HCT116 (cell line): Measurements from ENCODE around the gene CD7. TPM values are rescaled to one million over a fixed set of nuclear protein-coding genes. Genes with fewer than 3 reads are reported as not detected.

ENCODE experiments used
- ATAC-seq: fragments of 200-7000 bp; cut with Tn5 transposase; 2 replicates; pipeline ENCODE4 v1.9.1; 2020; ENCODE audit warnings: mild to moderate bottlenecking, moderate library complexity
- BruUV-seq: library from RNA; stranded (reverse); fragments of 400-500 nt; replicated peaks from 2 replicates; lab custom pipeline; 2021; lab: Mats Ljungman, UMichigan
- CTCF ChIA-PET: fragments of 300-600 bp; sonication (Branson Sonifier 250); formaldehyde crosslinking; loops from one replicate; lab custom pipeline; 2021; ENCODE audit warnings: antibody characterized with exemption; lab: Charles Lee
- POLR2A ChIA-PET: fragments of 300-600, 350-600 bp; sonication (Branson Sonifier 250); formaldehyde crosslinking; loops from one replicate; lab custom pipeline; 2021; ENCODE audit warnings: antibody characterized with exemption; lab: Charles Lee
- RAD21 ChIA-PET, 2 experiments: fragments of 300-600 bp; sonication (Branson Sonifier 250); formaldehyde crosslinking; loops; one replicate each; lab custom pipeline; 2023; ENCODE audit warnings: low total read pairs in 2 of 2; ENCODE audit not compliant: uncharacterized antibody in 2 of 2, unreplicated experiment in 2 of 2, low non-redundant PET in 1 of 2; lab: Charles Lee
- DNase-seq: peaks from one replicate; pipeline ENCODE4 v3.0.0-alpha.2; 2010; ENCODE audit warnings: low read depth, low spot score
- H2AFZ ChIP-seq: fragments of 200-600 bp; shearing (Covaris generic), sonication (generic); 2 replicates; pipeline ENCODE4 v1.6.1; 2017; ENCODE audit warnings: low read depth, mixed run types, mixed read lengths, antibody characterized with exemption, low read length; ENCODE audit not compliant: poor library complexity, severe bottlenecking
- H3K27ac ChIP-seq: 2 replicates; pipeline ENCODE4 v1.5.1; 2012; ENCODE audit warnings: low read depth, low read length
- H3K27me3 ChIP-seq: fragments of 200-600 bp; sonication (generic); 2 replicates; pipeline ENCODE4 v1.6.1; 2016; ENCODE audit warnings: mixed run types, low read length, mixed read lengths; ENCODE audit not compliant: insufficient read depth
- H3K36me3 ChIP-seq, 2 experiments: fragments of 200-500 bp in 1 of 2; fragments of 200-600 bp in 1 of 2; sonication (Bioruptor generic) in 1 of 2; sonication (generic) in 1 of 2; 2 replicates each; pipeline versions ENCODE4 v1.5.1 to v1.6.1; 2014 to 2016; ENCODE audit warnings: low read length in 2 of 2, inconsistent platforms in 1 of 2, mixed read lengths in 1 of 2, mixed run types in 1 of 2; ENCODE audit not compliant: insufficient read depth in 2 of 2, control insufficient read depth in 1 of 2
- H3K4me1 ChIP-seq, 2 experiments: fragments of 200-600 bp in 1 of 2; sonication (generic) in 1 of 2; 2 replicates each; pipeline versions ENCODE4 v1.5.1 to v1.6.1; 2012 to 2017; ENCODE audit warnings: low read length in 2 of 2, inconsistent platforms in 1 of 2, mild to moderate bottlenecking in 1 of 2, mixed read lengths in 1 of 2, mixed run types in 1 of 2, moderate library complexity in 1 of 2; ENCODE audit not compliant: insufficient read depth in 2 of 2, control insufficient read depth in 1 of 2
- H3K4me2 ChIP-seq: fragments of 200-600 bp; sonication (generic); 2 replicates; pipeline ENCODE4 v1.6.1; 2017; ENCODE audit warnings: mixed run types, low read length, mixed read lengths
- H3K4me3 ChIP-seq, 2 experiments: fragments of 200-600 bp in 1 of 2; sonication (generic) in 1 of 2; replicated peaks in 1 of 2; 2 replicates each; pipeline ENCODE4 v1.5.1; 2011 to 2016; ENCODE audit warnings: low read length in 2 of 2, control low read depth in 1 of 2, low read depth in 1 of 2, mild to moderate bottlenecking in 1 of 2, mixed read lengths in 1 of 2, mixed run types in 1 of 2
- H3K79me2 ChIP-seq: fragments of 200-600 bp; sonication (generic); 2 replicates; pipeline ENCODE4 v1.6.1; 2017; ENCODE audit warnings: mild to moderate bottlenecking, mixed run types, low read length, moderate library complexity, mixed read lengths; ENCODE audit not compliant: insufficient read depth
- H3K9ac ChIP-seq: fragments of 200-600 bp; sonication (generic); 2 replicates; pipeline ENCODE4 v1.6.1; 2016; ENCODE audit warnings: low read length, mixed read lengths
- H3K9me2 ChIP-seq: fragments of 200-600 bp; sonication (generic), shearing (Covaris generic); 2 replicates; pipeline ENCODE4 v1.6.1; 2017; ENCODE audit warnings: mixed run types, mild to moderate bottlenecking, moderate library complexity; ENCODE audit not compliant: insufficient read depth
- H3K9me3 ChIP-seq, 2 experiments: fragments of 200-500 bp in 1 of 2; fragments of 200-600 bp in 1 of 2; sonication (Bioruptor generic) in 1 of 2; sonication (generic) in 1 of 2; 2 replicates each; pipeline ENCODE4 v1.6.1; 2014 to 2017; ENCODE audit warnings: low read length in 2 of 2, mixed read lengths in 2 of 2, inconsistent platforms in 1 of 2, low read depth in 1 of 2, mild to moderate bottlenecking in 1 of 2, mixed run types in 1 of 2, moderate library complexity in 1 of 2; ENCODE audit not compliant: control insufficient read depth in 1 of 2, insufficient read depth in 1 of 2
- H4K20me1 ChIP-seq: fragments of 200-600 bp; sonication (generic), shearing (Covaris generic); 2 replicates; pipeline ENCODE4 v1.6.1; 2017; ENCODE audit warnings: mixed run types, mild to moderate bottlenecking, moderate library complexity; ENCODE audit not compliant: insufficient read depth
- ATF3 ChIP-seq: IDR thresholded peaks from 2 replicates; pipeline ENCODE4 v1.6.1; 2012
- CBX3 ChIP-seq: IDR thresholded peaks from 2 replicates; pipeline ENCODE4 v1.6.1; 2012; ENCODE audit warnings: low read depth
- CEBPB ChIP-seq: IDR thresholded peaks from 2 replicates; pipeline ENCODE4 v1.6.1; 2012; ENCODE audit warnings: low read depth
- CTCF ChIP-seq, 3 experiments: fragments of 200-600 bp in 1 of 3; sonication (generic) in 1 of 3; IDR thresholded peaks in 2 of 3; conservative IDR thresholded peaks in 1 of 3; 2 replicates each; pipeline ENCODE4 v1.5.1; 2012 to 2017; ENCODE audit warnings: low read depth in 2 of 3, low read length in 2 of 3, antibody characterized with exemption in 1 of 3, borderline replicate concordance in 1 of 3, control low read depth in 1 of 3, mild to moderate bottlenecking in 1 of 3, mixed read lengths in 1 of 3, mixed run types in 1 of 3, moderate library complexity in 1 of 3; ENCODE audit not compliant: insufficient read depth in 1 of 3
- EGR1 ChIP-seq: IDR thresholded peaks from 2 replicates; pipeline ENCODE4 v1.6.1; 2012; ENCODE audit warnings: low read depth
- ELF1 ChIP-seq: IDR thresholded peaks from 2 replicates; pipeline ENCODE4 v1.6.1; 2012; ENCODE audit warnings: low read depth, borderline replicate concordance
- EZH2 ChIP-seq: fragments of 200-600 bp; sonication (generic); IDR thresholded peaks from 2 replicates; pipeline ENCODE4 v1.6.1; 2017; ENCODE audit warnings: antibody characterized with exemption, mixed run types
- EZH2phosphoT487 ChIP-seq: fragments of 200-600 bp; IDR thresholded peaks from 2 replicates; pipeline ENCODE4 v1.6.1; 2018; ENCODE audit warnings: antibody characterized with exemption, borderline replicate concordance
- JUND ChIP-seq: IDR thresholded peaks from 2 replicates; pipeline ENCODE4 v1.6.1; 2012
- POLR2A ChIP-seq: IDR thresholded peaks from 2 replicates; pipeline ENCODE4 v1.7.0; 2011; ENCODE audit warnings: borderline replicate concordance; ENCODE audit not compliant: insufficient read depth, insufficient read length; ENCODE audit errors: extremely low read depth
- POLR2AphosphoS5 ChIP-seq: IDR thresholded peaks from 2 replicates; pipeline ENCODE4 v1.6.1; 2011; ENCODE audit warnings: mild to moderate bottlenecking, low read depth, low read length, moderate library complexity
- REST ChIP-seq: IDR thresholded peaks from 2 replicates; pipeline ENCODE4 v1.6.1; 2012; ENCODE audit warnings: low read depth
- SIN3A ChIP-seq: IDR thresholded peaks from 2 replicates; pipeline ENCODE4 v1.6.1; 2012; ENCODE audit warnings: low read depth
- SP1 ChIP-seq: IDR thresholded peaks from 2 replicates; pipeline ENCODE4 v1.6.1; 2012; ENCODE audit warnings: low read depth
- SRF ChIP-seq: IDR thresholded peaks from 2 replicates; pipeline ENCODE4 v1.6.1; 2012; ENCODE audit warnings: low read depth
- TCF7L2 ChIP-seq: IDR thresholded peaks from 2 replicates; pipeline ENCODE4 v1.7.0; 2011; ENCODE audit warnings: borderline replicate concordance, inconsistent platforms; ENCODE audit not compliant: insufficient read depth, insufficient read length; ENCODE audit errors: extremely low read depth
- ZFX ChIP-seq: fragments of 450-650 bp; IDR thresholded peaks from 2 replicates; pipeline ENCODE4 v1.6.1; 2017
- ZNF274 ChIP-seq: fragments of 200-500 bp; sonication (Bioruptor generic); IDR thresholded peaks from 2 replicates; pipeline ENCODE4 v1.6.1; 2014; ENCODE audit warnings: mild to moderate bottlenecking, low read depth, low read length, inconsistent platforms
- intact Hi-C: fragments of 100-400 bp; cut with micrococcal nuclease; formaldehyde crosslinking; loops from 2 replicates; pipeline ENCODE4 v1.10.0; 2022
- total RNA-seq: library from RNA; stranded (reverse); gene quantifications from one replicate; pipeline ENCODE4 v1.2.1, GENCODE V29; 2021; ENCODE audit not compliant: unreplicated experiment

Gene CD7
- total RNA-seq, 1 experiment from 2014 or later = 0.61 TPM

GRCh38 chr17:82301916-82302567, 15.4 kb downstream of the CD7 start:
- TF ChIP-seq EZH2 = no peak
- TF ChIP-seq ZNF274 = no peak
- no peak for TF ChIP-seq ATF3
- no peak for TF ChIP-seq POLR2A
- TF ChIP-seq SIN3A = no peak
- TF ChIP-seq SRF = no peak
- no peak for TF ChIP-seq EGR1
- TF ChIP-seq CBX3 = no peak
- no peak for TF ChIP-seq ELF1
- TF ChIP-seq CTCF (IDR thresholded peaks at IDR 0.05 in 2 of 3, conservative IDR thresholded peaks at IDR 0.05 in 1 of 3; ENCODE audit: borderline replicate concordance in 1 of 3, insufficient read depth in 1 of 3, low read depth in 2 of 3, low read length in 2 of 3) = no peak
- TF ChIP-seq JUND = no peak
- TF ChIP-seq REST = no peak
- TF ChIP-seq ZFX = no peak
- TF ChIP-seq POLR2AphosphoS5 = no peak
- TF ChIP-seq EZH2phosphoT487 = no peak
- no peak for TF ChIP-seq SP1
- no peak for TF ChIP-seq CEBPB
- no peak for TF ChIP-seq TCF7L2
- TF ChIP-seq, all 23 proteins: peak for 0
- ATAC-seq = no peak
- no peak overlapping the region for H3K4me2 ChIP-seq
- ChIA-PET RAD21 (no interaction called here), CTCF (interaction anchor here (1.3 to 1.9 kb wide), 3 partner anchors 9 to 49 kb away, joined by 4 to 6 read pairs (median 6); no protein-coding TSS in a partner anchor), POLR2A (interaction anchor here (1.0 to 2.6 kb wide), 4 partner anchors 10 to 61 kb away, joined by 3 to 14 read pairs (median 3); no protein-coding TSS in a partner anchor)
- no peaks in the 10 kb centered on the region for H3K27me3 ChIP-seq
- H3K9me2 ChIP-seq = no peaks in the 10 kb centered on the region
- no peaks in the 10 kb centered on the region for H3K36me3 ChIP-seq
- BruUV-seq = no TSS peak
- no peak overlapping the region for H3K4me3 ChIP-seq
- H3K27ac ChIP-seq = no peak overlapping the region; the same call in 1 of the 2 replicates
- H3K9me3 ChIP-seq = no peaks in the 10 kb centered on the region
- no peaks in the 10 kb centered on the region for H3K79me2 ChIP-seq
- H4K20me1 ChIP-seq = no peaks in the 10 kb centered on the region
- no peak for DNase-seq
- intact Hi-C loops = loop anchor here (2.0 kb wide), 1 partner anchor 113 kb away; no protein-coding TSS in a partner anchor
- no peak overlapping the region for H3K9ac ChIP-seq
- H3K4me1 ChIP-seq = peaks cover 18 to 47% of the 10 kb centered on the region in 2 experiments
- no peak overlapping the region for H2AFZ ChIP-seq
